Thymus (tissue), 11 donors: ENCODE data around the gene GSE1. TPM values are rescaled to one million over a fixed set of nuclear protein-coding genes. Genes with fewer than 3 reads are reported as not detected.

Source experiments
- DNase-seq, 9 donors: peaks; one replicate each; pipeline ENCODE4 v3.0.0-alpha.2; 2013; ENCODE audit warnings: low spot score in 9 of 9, low read depth in 6 of 9, missing footprints in 1 of 9
- H3K27ac ChIP-seq, 2 donors: one replicate each; pipeline ENCODE4 v1.5.1; 2013; ENCODE audit warnings: control low read depth in 1 of 2, low read depth in 1 of 2, low read length in 1 of 2, mild to moderate bottlenecking in 1 of 2, moderate library complexity in 1 of 2
- H3K27me3 ChIP-seq, 2 donors: one replicate each; pipeline ENCODE4 v1.5.1; 2013; ENCODE audit warnings: low read length in 1 of 2; ENCODE audit not compliant: control insufficient read depth in 2 of 2, insufficient read depth in 1 of 2
- H3K36me3 ChIP-seq, 2 donors: one replicate each; pipeline ENCODE4 v1.5.1; 2013; ENCODE audit warnings: low read length in 1 of 2, mild to moderate bottlenecking in 1 of 2, moderate library complexity in 1 of 2; ENCODE audit not compliant: control insufficient read depth in 2 of 2, insufficient read depth in 2 of 2
- H3K4me1 ChIP-seq, 2 donors: one replicate each; pipeline ENCODE4 v1.5.1; 2013; ENCODE audit warnings: low read length in 2 of 2; ENCODE audit not compliant: control insufficient read depth in 2 of 2, insufficient read depth in 2 of 2
- H3K4me3 ChIP-seq, 2 donors: one replicate each; pipeline ENCODE4 v1.5.1; 2013; ENCODE audit warnings: low read length in 2 of 2, control low read depth in 1 of 2, mild to moderate bottlenecking in 1 of 2
- H3K9me3 ChIP-seq, 2 donors: one replicate each; pipeline ENCODE4 v1.5.1; 2013; ENCODE audit warnings: low read length in 1 of 2, mild to moderate bottlenecking in 1 of 2; ENCODE audit not compliant: control insufficient read depth in 2 of 2, insufficient read depth in 1 of 2
- WGBS: extraction: QIAGEN DNeasy Blood & Tissue Kit; methylation state at CpG from one replicate; pipeline ENCODE4 v1.1.7; 2013; 5-methylcytosine and 5-hydroxymethylcytosine counted together
- polyA plus RNA-seq: library from polyadenylated mRNA; stranded (reverse); fragments of 200-250 nt; gene quantifications from one replicate; pipeline ENCODE4 v1.2.3, GENCODE V29; 2013
- total RNA-seq: library from RNA; stranded (reverse); fragments of 120-200 nt; gene quantifications from one replicate; pipeline ENCODE4 v1.2.4, GENCODE V29; 2013
- donor health status: healthy.

The GSE1 gene
- total and polyA plus RNA-seq, 2 donors: 29.9 to 32.4 TPM

DNA sequence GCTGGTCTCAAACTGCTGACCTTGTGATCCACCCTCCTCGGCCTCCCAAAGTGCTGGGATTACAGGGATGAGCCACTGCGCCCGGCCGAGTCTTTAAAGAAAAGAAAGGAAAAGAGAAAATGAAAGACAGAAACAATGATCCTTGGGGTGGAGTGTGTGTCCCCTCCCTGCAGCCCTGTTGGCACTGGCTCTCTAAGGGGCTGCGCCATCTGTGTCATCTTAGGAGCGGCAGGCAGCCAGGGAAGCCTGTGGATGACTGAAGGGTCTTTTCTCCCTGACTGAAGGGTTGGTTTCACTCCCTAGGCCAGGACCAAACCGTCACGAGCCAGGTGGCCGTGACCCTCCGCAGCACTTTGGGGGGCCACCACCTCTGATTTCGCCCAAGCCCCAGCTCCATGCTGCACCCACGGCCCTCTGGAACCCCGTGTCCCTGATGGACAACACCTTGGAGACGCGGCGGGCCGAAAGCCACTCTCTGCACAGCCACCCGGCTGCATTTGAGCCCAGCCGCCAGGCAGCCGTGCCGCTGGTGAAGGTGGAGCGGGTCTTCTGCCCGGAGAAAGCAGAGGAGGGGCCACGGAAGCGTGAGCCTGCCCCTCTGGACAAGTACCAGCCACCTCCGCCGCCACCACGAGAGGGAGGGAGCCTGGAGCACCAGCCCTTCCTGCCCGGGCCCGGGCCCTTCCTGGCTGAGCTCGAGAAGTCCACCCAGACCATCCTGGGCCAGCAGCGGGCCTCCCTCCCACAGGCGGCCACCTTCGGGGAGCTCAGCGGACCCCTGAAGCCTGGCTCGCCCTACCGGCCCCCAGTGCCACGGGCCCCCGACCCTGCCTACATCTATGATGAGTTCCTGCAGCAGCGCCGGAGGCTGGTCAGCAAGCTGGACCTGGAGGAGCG, 48.0 kb downstream of the GSE1 start:
- DNase-seq: no peak
- Histone ChIP-seq H3K27me3 (no peaks in the 10 kb centered on the region), H3K4me3 (no peak overlapping the region), H3K27ac (no peak overlapping the region), H3K4me1 (peaks cover 0 to 2% of the 10 kb centered on the region in 2 donors), H3K36me3 (peaks cover 94 to 97% of the 10 kb centered on the region in 2 donors), H3K9me3 (no peaks in the 10 kb centered on the region)
- WGBS: 98% methylated on average over 42 of the region's 42 CpGs

DNA sequence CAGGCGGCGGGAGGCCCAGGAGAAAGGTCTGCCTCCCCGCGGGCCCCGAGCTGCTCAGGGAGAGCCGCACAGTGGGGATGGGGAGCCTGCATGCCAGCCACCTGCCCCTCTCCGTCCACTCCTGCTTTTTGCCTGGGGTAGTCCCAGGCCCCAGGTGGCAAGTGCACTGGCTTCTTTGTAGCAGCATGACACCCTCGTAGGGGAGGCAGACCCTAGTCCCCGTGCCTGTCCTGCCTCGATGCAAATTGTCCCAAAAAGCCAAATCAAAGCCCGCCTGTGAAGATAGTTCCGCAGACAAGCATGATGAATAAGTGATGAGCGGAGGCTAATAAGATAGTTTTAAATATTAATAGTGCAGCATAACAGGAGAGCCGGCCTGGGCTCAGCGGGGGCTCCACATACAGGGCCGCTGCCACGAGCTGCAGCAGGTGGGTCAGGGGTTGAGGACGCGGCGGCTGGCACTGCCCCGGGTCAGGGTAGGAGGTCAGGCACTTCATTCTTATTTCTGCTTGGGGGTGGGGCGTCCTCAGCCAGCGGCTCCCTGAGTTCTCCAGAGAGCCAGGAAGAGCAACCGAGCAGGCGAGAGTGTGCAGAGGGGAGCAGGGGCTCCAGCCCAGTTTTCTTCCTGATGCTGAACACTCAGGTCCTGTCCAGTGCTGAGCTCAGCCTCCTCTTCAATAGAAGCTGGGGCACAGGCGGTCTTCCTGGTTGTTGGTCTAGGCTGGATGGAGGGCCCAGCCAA, 48.8 kb downstream of the GSE1 start:
- Histone ChIP-seq H3K27ac (no peak overlapping the region), H3K4me1 (peaks cover 0 to 2% of the 10 kb centered on the region in 2 donors), H3K27me3 (no peaks in the 10 kb centered on the region), H3K9me3 (no peaks in the 10 kb centered on the region), H3K4me3 (no peak overlapping the region), H3K36me3 (peaks cover 94 to 97% of the 10 kb centered on the region in 2 donors)
- WGBS: 97% methylated on average over 26 of the region's 26 CpGs
- no peak for DNase-seq

DNA sequence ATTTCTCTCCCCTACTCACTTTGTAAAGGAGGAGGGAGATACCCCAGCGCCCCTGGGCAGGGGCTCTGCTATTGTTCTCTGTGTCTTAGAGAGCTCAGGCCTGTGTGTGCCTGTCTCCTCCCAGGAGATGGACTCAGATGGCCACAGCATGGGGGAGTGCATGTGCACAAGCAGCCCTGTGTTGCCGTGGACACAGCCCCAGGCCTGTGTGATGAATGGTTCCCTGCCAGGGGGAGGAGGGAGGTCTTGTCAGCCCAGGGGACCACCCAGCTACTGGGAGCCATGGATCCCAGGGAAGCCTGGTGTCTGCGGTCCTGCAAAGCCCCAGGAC, 49.3 kb downstream of the GSE1 start:
- H3K4me1 ChIP-seq: peaks cover 0 to 2% of the 10 kb centered on the region in 2 donors
- no peaks in the 10 kb centered on the region for H3K9me3 ChIP-seq
- no peak for DNase-seq
- WGBS: 98% methylated on average over 3 of the region's 3 CpGs
- H3K27ac ChIP-seq: no peak overlapping the region
- peaks cover 94 to 97% of the 10 kb centered on the region in 2 donors for H3K36me3 ChIP-seq
- H3K27me3 ChIP-seq: no peaks in the 10 kb centered on the region
- no peak overlapping the region for H3K4me3 ChIP-seq

DNA sequence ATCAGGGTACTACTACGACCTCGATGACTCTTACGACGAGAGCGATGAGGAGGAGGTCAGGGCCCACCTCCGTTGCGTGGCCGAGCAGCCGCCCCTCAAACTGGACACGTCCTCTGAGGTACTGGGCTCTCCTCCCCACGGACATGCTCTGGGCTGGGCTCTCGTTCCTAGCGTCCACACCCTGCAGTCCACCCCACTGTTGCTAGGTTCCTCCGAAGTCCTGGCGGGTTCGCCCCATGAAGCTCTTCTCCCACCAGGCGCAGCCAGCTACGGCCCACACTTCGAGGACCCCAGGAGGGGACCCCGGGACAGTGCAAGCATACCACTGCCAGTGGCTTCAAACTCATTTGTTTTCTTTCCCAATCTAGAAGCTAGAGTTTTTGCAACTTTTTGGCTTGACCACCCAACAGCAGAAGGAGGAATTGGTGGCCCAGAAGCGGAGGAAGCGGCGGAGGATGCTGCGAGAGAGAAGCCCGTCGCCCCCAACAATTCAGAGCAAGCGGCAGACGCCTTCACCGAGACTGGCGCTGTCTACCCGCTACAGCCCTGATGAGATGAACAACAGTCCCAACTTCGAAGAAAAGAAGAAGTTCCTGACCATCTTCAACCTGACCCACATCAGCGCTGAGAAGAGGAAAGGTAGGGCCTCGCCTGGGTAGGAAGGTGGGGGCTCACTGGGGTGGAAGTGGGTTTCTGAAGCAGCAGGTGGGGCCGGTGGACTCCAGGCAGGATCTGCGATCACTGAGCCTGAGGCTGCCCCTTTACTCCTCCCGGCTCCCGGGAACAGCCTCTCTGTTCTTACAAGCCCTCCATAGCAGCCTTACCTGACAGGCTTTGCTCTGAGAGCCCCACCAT, 50.1 kb downstream of the GSE1 start:
- Histone ChIP-seq H3K27ac (no peak overlapping the region), H3K27me3 (no peaks in the 10 kb centered on the region), H3K4me1 (peaks cover 0 to 2% of the 10 kb centered on the region in 2 donors), H3K36me3 (peaks cover 94 to 97% of the 10 kb centered on the region in 2 donors), H3K9me3 (no peaks in the 10 kb centered on the region), H3K4me3 (no peak overlapping the region)
- no peak for DNase-seq
- 96% methylated on average over 38 of the region's 38 CpGs for WGBS

DNA sequence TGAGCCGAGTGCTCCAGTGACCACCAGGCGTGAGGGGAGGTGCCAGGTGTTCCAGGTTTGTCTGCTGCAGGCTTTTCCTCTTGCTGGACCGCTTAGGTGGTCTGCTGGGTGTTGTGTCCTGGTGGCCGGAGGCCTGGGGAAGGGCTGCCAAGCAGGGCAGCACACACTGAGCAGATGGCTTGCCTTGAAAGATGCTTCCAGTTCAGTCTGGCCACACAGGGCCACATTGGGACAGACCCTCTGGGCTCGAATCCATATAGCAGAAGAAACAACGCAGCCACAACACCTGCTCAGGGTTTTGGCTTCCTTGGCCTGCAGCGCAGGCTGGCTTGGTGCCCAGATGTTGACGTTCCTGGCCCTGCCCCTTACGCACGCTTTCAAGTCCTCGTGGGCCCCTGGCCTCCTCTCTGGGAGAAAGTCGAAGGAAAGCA, 50.8 kb downstream of the GSE1 start:
- H3K27me3 ChIP-seq: no peaks in the 10 kb centered on the region
- no peaks in the 10 kb centered on the region for H3K9me3 ChIP-seq
- H3K36me3 ChIP-seq: peaks cover 94 to 97% of the 10 kb centered on the region in 2 donors
- 84% methylated on average over 12 of the region's 12 CpGs for WGBS
- H3K4me1 ChIP-seq: peaks cover 0 to 2% of the 10 kb centered on the region in 2 donors
- no peak for DNase-seq
- no peak overlapping the region for H3K4me3 ChIP-seq
- H3K27ac ChIP-seq: no peak overlapping the region

DNA sequence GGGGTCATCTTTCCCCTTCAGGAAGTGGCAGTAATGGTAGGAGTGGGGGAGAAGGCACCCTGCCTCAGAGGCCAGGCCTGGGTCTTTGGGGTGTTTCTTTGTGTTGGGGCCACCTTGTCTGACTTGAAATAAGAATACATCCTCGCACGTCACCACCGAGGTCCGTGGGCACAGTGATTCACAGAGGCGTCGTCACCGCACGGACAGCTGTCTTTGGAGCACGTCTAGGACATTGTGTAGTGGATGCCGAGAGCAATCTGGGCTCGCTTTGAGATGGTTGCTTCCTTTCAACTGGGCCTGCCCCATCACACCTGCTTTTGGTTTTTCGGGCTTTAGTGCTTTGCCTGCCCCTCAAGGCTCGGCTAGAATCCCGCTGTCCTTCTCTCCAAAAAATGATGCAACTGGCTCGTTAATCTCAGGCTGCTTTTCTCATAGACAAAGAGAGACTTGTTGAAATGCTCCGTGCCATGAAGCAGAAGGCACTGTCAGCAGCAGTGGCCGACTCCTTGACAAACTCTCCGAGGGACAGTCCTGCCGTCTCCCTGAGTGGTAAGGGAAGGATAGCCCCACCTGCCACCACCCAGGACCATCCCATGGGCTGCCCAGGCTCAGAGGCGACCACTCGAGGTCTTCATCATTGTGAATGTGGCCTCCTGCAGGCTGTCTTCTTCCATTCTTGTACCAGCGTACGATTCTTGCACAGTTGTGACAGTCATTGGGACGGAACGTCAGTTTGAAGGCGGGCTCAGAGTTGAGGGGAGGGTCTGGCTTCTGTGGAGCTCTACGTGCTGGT, 51.7 kb downstream of the GSE1 start:
- Histone ChIP-seq H3K4me3 (no peak overlapping the region), H3K4me1 (peaks cover 0 to 2% of the 10 kb centered on the region in 2 donors), H3K27me3 (no peaks in the 10 kb centered on the region), H3K9me3 (no peaks in the 10 kb centered on the region), H3K36me3 (peaks cover 97% of the 10 kb centered on the region in 2 donors), H3K27ac (no peak overlapping the region)
- WGBS: 98% methylated on average over 27 of the region's 27 CpGs
- DNase-seq: no peak

DNA sequence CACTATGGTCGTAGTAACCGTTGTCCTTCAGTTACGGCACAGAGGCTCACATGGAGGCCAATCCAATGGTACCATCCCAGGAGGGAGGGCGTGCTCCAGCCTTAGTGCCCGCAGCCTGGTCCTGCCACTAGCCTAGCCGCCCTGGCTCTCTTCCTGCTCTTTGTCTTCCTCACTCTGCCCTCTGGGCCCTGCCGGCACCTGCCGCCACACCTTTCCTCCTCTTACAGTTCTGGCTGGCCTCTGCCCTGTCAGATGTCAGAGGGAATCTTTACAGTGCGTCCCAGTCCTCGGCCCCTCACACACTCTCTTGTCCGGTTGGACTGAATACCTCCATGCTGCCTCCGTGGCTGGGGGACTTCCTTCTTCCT, 52.2 kb downstream of the GSE1 start:
- H3K4me3 ChIP-seq: no peak overlapping the region
- no peaks in the 10 kb centered on the region for H3K27me3 ChIP-seq
- no peaks in the 10 kb centered on the region for H3K4me1 ChIP-seq
- WGBS: 96% methylated on average over 12 of the region's 12 CpGs
- H3K36me3 ChIP-seq: peaks cover 97% of the 10 kb centered on the region in 2 donors
- no peak for DNase-seq
- no peak overlapping the region for H3K27ac ChIP-seq
- H3K9me3 ChIP-seq: no peaks in the 10 kb centered on the region

DNA sequence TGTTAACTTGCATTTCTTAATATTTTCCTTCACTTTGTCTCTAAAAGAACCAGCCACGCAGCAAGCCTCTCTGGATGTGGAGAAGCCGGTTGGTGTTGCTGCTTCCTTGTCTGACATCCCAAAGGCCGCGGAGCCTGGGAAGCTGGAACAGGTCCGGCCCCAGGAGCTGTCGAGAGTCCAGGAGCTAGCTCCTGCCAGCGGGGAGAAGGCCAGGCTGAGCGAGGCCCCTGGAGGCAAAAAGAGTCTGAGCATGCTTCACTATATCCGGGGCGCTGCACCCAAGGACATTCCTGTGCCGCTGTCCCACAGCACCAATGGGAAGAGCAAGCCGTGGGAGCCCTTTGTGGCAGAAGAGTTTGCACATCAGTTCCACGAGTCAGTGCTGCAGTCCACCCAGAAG, 52.8 kb downstream of the GSE1 start:
- Histone ChIP-seq H3K4me3 (no peak overlapping the region), H3K27me3 (no peaks in the 10 kb centered on the region), H3K9me3 (no peaks in the 10 kb centered on the region), H3K4me1 (no peaks in the 10 kb centered on the region), H3K36me3 (peaks cover 98 to 99% of the 10 kb centered on the region in 2 donors), H3K27ac (no peak overlapping the region)
- WGBS: 98% methylated on average over 13 of the region's 13 CpGs
- DNase-seq: no peak
